Fibroblast of skin of left biceps (primary cell): ENCODE results near the gene ACOT2.
"Not testable (repeated sequence)": the region's sequence is repeated elsewhere in the genome, so short reads cannot be mapped to it uniquely, and the experiment has no call there.

ENCODE experiments used
- DNase-seq, 2 experiments: peaks; one replicate each; pipeline ENCODE4 v3.0.0-alpha.2; 2013; ENCODE audit warnings: low read depth in 2 of 2

ACOT2 gene

GRCh38 chr14:73567951-73568885 is 795 bp upstream of the ACOT2 start:
- no peak for DNase-seq

GRCh38 chr14:73568886-73569184 is 178 bp upstream of the ACOT2 start:
- DNase-seq, result not testable (repeated sequence)

GRCh38 chr14:73570913-73571312 is 1.9 kb downstream of the ACOT2 start:
- DNase-seq, result not testable (repeated sequence)

- DNase-seq, result not testable (repeated sequence)
Observed at GRCh38 chr14:73573034-73573433, 4.0 kb downstream of the ACOT2 start.

- not testable (repeated sequence) for DNase-seq
Observed at GRCh38 chr14:73573740-73574139, 4.7 kb downstream of the ACOT2 start.

GRCh38 chr14:73574251-73574650 is 5.2 kb downstream of the ACOT2 start:
- DNase-seq, result not testable (repeated sequence)

GRCh38 chr14:73576391-73576790 is 7.4 kb downstream of the ACOT2 start:
- DNase-seq, result no peak

- DNase-seq, result not testable (repeated sequence)
Observed at GRCh38 chr14:73577214-73577613, 8.2 kb downstream of the ACOT2 start.

GRCh38 chr14:73582102-73582979 is 13.3 kb downstream of the ACOT2 start:
- not testable (repeated sequence) for DNase-seq

GRCh38 chr14:73588695-73589094 is 19.7 kb downstream of the ACOT2 start:
- DNase-seq, result no peak

GRCh38 chr14:73589116-73589515 is 20.1 kb downstream of the ACOT2 start:
- DNase-seq, result no peak

- DNase-seq, result not testable (repeated sequence)
Observed at GRCh38 chr14:73590673-73591004, 21.6 kb downstream of the ACOT2 start.

GRCh38 chr14:73591690-73592449 is 22.9 kb downstream of the ACOT2 start, which contains the start of gene ACOT4:
Gene ACOT4, plus strand, starts transcription at chr14:73591873. Its CDS starts 87 bp downstream, at chr14:73591960.
- DNase-seq, result no peak

- no peak for DNase-seq
Observed at GRCh38 chr14:73594491-73594890, 25.5 kb downstream of the ACOT2 start.

GRCh38 chr14:73599499-73599898 is 30.5 kb downstream of the ACOT2 start:
- no peak for DNase-seq

- DNase-seq, result no peak
Observed at GRCh38 chr14:73602994-73603393, 34.0 kb downstream of the ACOT2 start.

GRCh38 chr14:73606271-73606670 is 37.3 kb downstream of the ACOT2 start:
- no peak for DNase-seq

- DNase-seq, result no peak
Observed at GRCh38 chr14:73607241-73607640, 38.2 kb downstream of the ACOT2 start.

- no peak for DNase-seq
Observed at GRCh38 chr14:73610687-73611086, 41.7 kb downstream of the ACOT2 start.

GRCh38 chr14:73612339-73613045 is 43.5 kb downstream of the ACOT2 start, which contains the start of gene ACOT6:
Gene ACOT6, plus strand, starts transcription at chr14:73612517. Its CDS starts 55 bp downstream, at chr14:73612572.
- peak; percentile 15 to 20 for DNase-seq

- no peak for DNase-seq
Observed at GRCh38 chr14:73613046-73613383, 44.0 kb downstream of the ACOT2 start.
